ENCODE data around the gene DCC.

- TF ChIP-seq POLR2A (IDR thresholded peaks at IDR 0.05; ENCODE audit: low read length), result no peak
- peak; percentile 42 for TF ChIP-seq CTCF (IDR thresholded peaks at IDR 0.05)
Observed at GRCh38 chr18:53380063-53380639, 1040.2 kb downstream of the DCC start.

Data from A549 (cell line).